KG1 (cell line): ENCODE measurements around the gene ARSJ.

Experiments used
- DNase-seq: peaks from one replicate; lab custom pipeline; 2025; lab: John Stamatoyannopoulos, UW

ARSJ gene

GRCh38 chr4:113987382-113987941, 8.0 kb upstream of the ARSJ start:
- DNase-seq: no peak

GRCh38 chr4:113982181-113982580, 2.7 kb upstream of the ARSJ start:
- no peak for DNase-seq

- DNase-seq: no peak
Observed at GRCh38 chr4:113981591-113981990, 2.1 kb upstream of the ARSJ start.

- no peak for DNase-seq
Observed at GRCh38 chr4:113979905-113980615, 613 bp upstream of the ARSJ start.

GRCh38 chr4:113978561-113979147, 793 bp downstream of the ARSJ start:
- DNase-seq: no peak

- no peak for DNase-seq
Observed at GRCh38 chr4:113978105-113978504, 1.3 kb downstream of the ARSJ start.

GRCh38 chr4:113977526-113977855, 2.0 kb downstream of the ARSJ start:
- no peak for DNase-seq

DNA sequence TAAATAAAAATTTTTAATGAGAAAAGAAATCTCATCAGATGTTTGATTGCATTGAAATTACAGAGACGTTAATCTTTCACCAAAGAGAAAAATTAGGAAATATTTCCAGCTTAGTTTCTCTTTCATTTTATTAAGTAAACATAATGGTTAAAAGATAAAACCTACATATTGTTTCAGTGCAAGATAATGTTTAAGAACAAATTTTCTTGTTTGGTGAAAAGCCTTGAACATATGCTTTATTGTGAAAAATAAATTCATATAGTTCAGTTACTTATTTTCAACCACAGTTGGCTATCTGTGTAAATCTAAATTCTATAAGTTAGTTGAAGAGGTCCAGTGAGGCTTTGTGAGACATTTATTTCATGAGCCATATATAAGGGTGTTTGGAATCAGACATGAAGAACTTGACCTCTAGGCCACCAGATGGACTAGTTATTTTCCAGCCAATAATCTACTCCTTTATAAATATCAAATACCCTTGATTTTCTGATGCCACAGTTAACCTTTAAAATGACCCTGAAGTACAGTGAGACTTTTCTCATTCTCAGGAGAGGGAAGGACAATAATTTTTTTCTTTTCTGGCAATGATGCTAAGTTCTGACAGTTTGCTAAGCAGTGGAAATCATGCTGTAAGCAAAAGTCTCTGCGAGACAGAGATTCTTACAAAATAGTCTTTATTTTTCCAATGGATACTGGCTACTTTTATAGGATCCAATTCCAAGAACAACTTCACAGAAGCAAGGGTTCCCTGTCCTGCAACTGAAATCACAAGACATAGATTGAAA, 2.5 kb downstream of the ARSJ start:
- DNase-seq: no peak

GRCh38 chr4:113975578-113975977, 3.9 kb downstream of the ARSJ start:
- no peak for DNase-seq

GRCh38 chr4:113974467-113974866, 5.0 kb downstream of the ARSJ start:
- DNase-seq: no peak

GRCh38 chr4:113973345-113973744, 6.1 kb downstream of the ARSJ start:
- no peak for DNase-seq

- no peak for DNase-seq
Observed at GRCh38 chr4:113972781-113973180, 6.7 kb downstream of the ARSJ start.

GRCh38 chr4:113971706-113972360, 7.6 kb downstream of the ARSJ start:
- no peak for DNase-seq

- no peak for DNase-seq
Observed at GRCh38 chr4:113969709-113970334, 9.6 kb downstream of the ARSJ start.

- no peak for DNase-seq
Observed at GRCh38 chr4:113968473-113968872, 11.0 kb downstream of the ARSJ start.

DNA sequence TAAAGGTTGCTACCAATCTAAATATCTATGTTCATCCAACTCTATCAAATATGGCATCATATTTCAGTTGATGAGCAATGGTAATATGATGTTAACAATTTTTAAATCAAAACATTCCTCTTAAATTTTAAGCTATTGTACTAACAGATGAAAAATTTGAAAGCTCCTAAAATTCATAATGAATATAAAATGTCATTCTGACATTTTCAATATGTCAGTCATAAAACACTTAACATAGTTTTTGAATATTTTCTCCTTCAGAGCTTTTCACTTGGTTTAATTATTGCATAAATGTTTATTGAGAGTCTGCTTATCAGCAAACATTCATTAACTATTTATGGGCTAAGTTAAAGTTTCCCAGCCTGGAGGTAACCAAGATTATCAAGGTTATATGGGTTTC, 11.8 kb downstream of the ARSJ start:
- no peak for DNase-seq

GRCh38 chr4:113962719-113963265, 16.7 kb downstream of the ARSJ start:
- DNase-seq: no peak

- DNase-seq: no peak
Observed at GRCh38 chr4:113962016-113962347, 17.5 kb downstream of the ARSJ start.

- no peak for DNase-seq
Observed at GRCh38 chr4:113960684-113961321, 18.6 kb downstream of the ARSJ start.

DNA sequence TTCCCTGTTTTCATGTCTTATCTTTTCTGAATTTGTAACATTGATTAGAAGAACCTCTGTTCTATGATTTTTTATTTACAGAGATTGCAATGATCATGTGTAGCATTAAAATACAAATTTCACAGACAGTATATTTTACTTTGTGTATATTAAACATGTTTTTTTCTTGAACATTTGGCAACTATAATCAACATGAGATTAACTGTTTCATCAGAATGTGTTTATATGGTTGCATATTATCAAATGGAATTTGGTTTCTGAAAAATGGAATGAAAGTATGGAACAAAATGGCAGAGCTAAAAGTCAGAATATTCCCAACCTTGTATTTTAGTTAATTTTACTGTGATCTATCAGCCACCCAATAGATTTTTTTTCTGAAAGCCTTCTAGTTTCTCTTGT, 19.9 kb downstream of the ARSJ start:
- no peak for DNase-seq

DNA sequence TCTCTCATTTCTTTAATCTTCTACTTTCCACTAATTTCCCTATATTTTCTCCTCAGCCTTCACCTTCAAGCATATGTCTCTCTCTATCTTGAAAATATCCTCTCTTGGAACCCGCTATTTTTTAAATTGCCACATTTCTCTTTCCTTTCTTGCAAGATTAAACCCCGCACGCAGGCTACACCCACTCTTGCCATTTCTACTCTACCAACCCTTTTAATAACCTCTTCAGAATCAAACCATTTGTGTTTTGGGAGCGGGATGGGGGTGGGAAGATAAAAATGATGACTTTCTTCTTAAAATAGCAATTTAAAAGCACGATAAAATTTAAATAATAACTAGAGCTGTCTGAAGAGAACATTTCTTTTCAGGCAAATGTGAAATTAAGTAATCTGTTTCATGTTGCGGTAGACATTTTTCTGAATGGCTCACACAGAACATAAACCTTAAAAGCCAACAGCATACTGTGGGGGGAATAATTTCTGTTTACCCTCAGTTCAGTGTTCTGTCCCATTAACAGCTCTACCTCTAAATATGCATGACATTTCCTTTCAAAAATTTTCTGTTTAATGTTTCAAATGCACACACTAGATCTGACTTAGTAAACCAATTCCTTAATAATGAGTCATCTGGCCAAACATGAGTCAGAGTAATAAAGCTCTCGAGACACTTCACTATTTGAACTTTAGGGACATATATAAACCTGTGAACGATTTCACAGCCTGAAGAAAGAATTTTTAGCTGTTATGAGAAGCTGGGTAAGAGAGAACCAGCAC, 20.5 kb downstream of the ARSJ start:
- DNase-seq: no peak
